Stimulated activated CD8-positive, alpha-beta memory T cell treated with anti-CD3 and anti-CD28 coated beads, Interleukin-4, amount 100 ng/mL, for 24 hours (primary cell): ENCODE measurements around the gene DBH.

Experiments used
- DNase-seq: peaks from one replicate; pipeline ENCODE4 v3.0.0-alpha.2; 2020; ENCODE audit warnings: low read depth

The DBH gene

GRCh38 chr9:133701981-133702797 lies 66.0 kb downstream of the DBH start:
- DNase-seq: peak; percentile 48

GRCh38 chr9:133702798-133703590 lies 66.8 kb downstream of the DBH start:
- DNase-seq: no peak

GRCh38 chr9:133703591-133704399 lies 67.6 kb downstream of the DBH start:
- DNase-seq: no peak

GRCh38 chr9:133704711-133705181 lies 68.6 kb downstream of the DBH start:
- DNase-seq: no peak

GRCh38 chr9:133705576-133705975 lies 69.4 kb downstream of the DBH start:
- no peak for DNase-seq

GRCh38 chr9:133706307-133707050 lies 70.3 kb downstream of the DBH start:
- DNase-seq: no peak

- DNase-seq: no peak
Observed at GRCh38 chr9:133707065-133707762, 71.1 kb downstream of the DBH start.

- no peak for DNase-seq
Observed at GRCh38 chr9:133707763-133708245, 71.6 kb downstream of the DBH start.

GRCh38 chr9:133708246-133709014 lies 72.3 kb downstream of the DBH start:
- DNase-seq: no peak
